Endometrial microvascular endothelial cells (primary cell): Measurements from ENCODE around the gene PATJ. TPM values are rescaled to one million over a fixed set of nuclear protein-coding genes. Genes with fewer than 3 reads are reported as not detected.
"Not testable (repeated sequence)": the region's sequence is repeated elsewhere in the genome, so short reads cannot be mapped to it uniquely, and the experiment has no call there.

Source experiments
- in situ Hi-C: cut with HindIII; loops from 2 replicates; pipeline ENCODE4 v1.10.0; 2017; ENCODE audit warnings: low sequenced_read_pairs, low pct_unique_long_range_greater_than_20kb; ENCODE audit errors: inconsistent ontology term
- total RNA-seq: library from RNA; depleted of rRNA; stranded (reverse); fragments of >200 nt; gene quantifications from one replicate; pipeline ENCODE4 v1.2.3, GENCODE V29; 2015; ENCODE audit errors: inconsistent ontology term

Gene PATJ
- total RNA-seq, 1 donor from 2014 or later: 3.7 TPM

GRCh38 chr1:61961009-61961408 is 218.7 kb downstream of the PATJ start:
- in situ Hi-C loops: no loop called here

GRCh38 chr1:61962631-61963030 is 220.4 kb downstream of the PATJ start:
- in situ Hi-C loops: no loop called here

- in situ Hi-C loops: not testable (repeated sequence)
These were observed 224.4 kb downstream of the PATJ start for GRCh38 chr1:61966450-61967225.

- in situ Hi-C loops: no loop called here
These were observed 225.5 kb downstream of the PATJ start for GRCh38 chr1:61967750-61968149.

GRCh38 chr1:61968869-61969268 is 226.6 kb downstream of the PATJ start:
- in situ Hi-C loops: no loop called here

GRCh38 chr1:61973100-61973837 is 231.0 kb downstream of the PATJ start:
- in situ Hi-C loops: no loop called here

GRCh38 chr1:61975638-61976037 is 233.4 kb downstream of the PATJ start:
- in situ Hi-C loops: no loop called here

GRCh38 chr1:61976566-61976965 is 234.3 kb downstream of the PATJ start:
- in situ Hi-C loops: no loop called here

- in situ Hi-C loops: no loop called here
These were observed 236.5 kb downstream of the PATJ start for GRCh38 chr1:61978796-61979195.

- in situ Hi-C loops: no loop called here
These were observed 237.4 kb downstream of the PATJ start for GRCh38 chr1:61979729-61980128.

GRCh38 chr1:61980561-61980960 is 238.3 kb downstream of the PATJ start:
- in situ Hi-C loops: no loop called here

- in situ Hi-C loops: no loop called here
These were observed 239.8 kb downstream of the PATJ start for GRCh38 chr1:61981870-61982660.

- in situ Hi-C loops: no loop called here
These were observed 241.0 kb downstream of the PATJ start for GRCh38 chr1:61983236-61983635.

- in situ Hi-C loops: no loop called here
These were observed 250.0 kb downstream of the PATJ start for GRCh38 chr1:61992257-61992656.

- in situ Hi-C loops: no loop called here
These were observed 251.2 kb downstream of the PATJ start for GRCh38 chr1:61993331-61993961.

- in situ Hi-C loops: no loop called here
These were observed 253.4 kb downstream of the PATJ start for GRCh38 chr1:61995641-61996040.

- in situ Hi-C loops: no loop called here
These were observed 254.8 kb downstream of the PATJ start for GRCh38 chr1:61997123-61997522.

GRCh38 chr1:62003777-62004176 is 261.5 kb downstream of the PATJ start:
- in situ Hi-C loops: no loop called here

- in situ Hi-C loops: no loop called here
These were observed 264.4 kb downstream of the PATJ start for GRCh38 chr1:62006690-62007089.
